Fibroblast of the aortic adventitia (primary cell): ENCODE measurements around the gene HGS. TPM values are rescaled to one million over a fixed set of nuclear protein-coding genes. Genes with fewer than 3 reads are reported as not detected.

Experiments used
- DNase-seq: peaks from one replicate; pipeline ENCODE4 v3.0.0-alpha.2; 2010; ENCODE audit warnings: low read depth
- H3K4me3 ChIP-seq: 2 replicates; pipeline ENCODE4 v1.5.1; 2011; ENCODE audit warnings: low read depth, mild to moderate bottlenecking, control low read depth, low read length, moderate library complexity
- CTCF ChIP-seq: IDR thresholded peaks from 2 replicates; pipeline ENCODE4 v1.5.1; 2011; ENCODE audit warnings: mild to moderate bottlenecking, low read length, control low read depth, inconsistent platforms; ENCODE audit not compliant: insufficient read depth
- total RNA-seq: library from RNA; depleted of rRNA; stranded (reverse); fragments of >200 nt; gene quantifications from 2 replicates; pipeline ENCODE4 v1.2.3, GENCODE V29; 2012; ENCODE audit warnings: low replicate concordance

HGS gene
- total RNA-seq, 1 donor, result 94.7 TPM

GRCh38 chr17:81715107-81715871 is 31.5 kb downstream of the HGS start:
- no peak for DNase-seq
- TF ChIP-seq CTCF, result no peak
- H3K4me3 ChIP-seq, result no peak overlapping the region

GRCh38 chr17:81715872-81716673 is 32.3 kb downstream of the HGS start:
- no peak for DNase-seq
- H3K4me3 ChIP-seq, result no peak overlapping the region
- TF ChIP-seq CTCF, result no peak

- TF ChIP-seq CTCF, result no peak
- no peak for DNase-seq
- no peak overlapping the region for H3K4me3 ChIP-seq
These were observed 32.8 kb downstream of the HGS start for GRCh38 chr17:81716674-81716996.

GRCh38 chr17:81717049-81717765 is 33.4 kb downstream of the HGS start:
- H3K4me3 ChIP-seq, result no peak overlapping the region
- no peak for DNase-seq
- TF ChIP-seq CTCF, result no peak

- no peak for DNase-seq
- TF ChIP-seq CTCF, result no peak
- H3K4me3 ChIP-seq, result no peak overlapping the region
These were observed 33.9 kb downstream of the HGS start for GRCh38 chr17:81717766-81718089.

- TF ChIP-seq CTCF, result no peak
- H3K4me3 ChIP-seq, result no peak overlapping the region
- DNase-seq, result no peak
These were observed 35.8 kb downstream of the HGS start for GRCh38 chr17:81719410-81720266.
